GM19193 (cell line): ENCODE results near the gene MYOD1.

ENCODE experiments used
- POLR2A ChIP-seq: IDR thresholded peaks from 4 replicates; pipeline ENCODE4 v1.6.1; 2011; ENCODE audit not compliant: insufficient read depth, insufficient read length; ENCODE audit errors: extremely low read depth

MYOD1 gene

GRCh38 chr11:17736579-17736893 lies 17.2 kb downstream of the MYOD1 start:
- no peak for TF ChIP-seq POLR2A

GRCh38 chr11:17736930-17737817 lies 17.8 kb downstream of the MYOD1 start:
- TF ChIP-seq POLR2A = no peak

- no peak for TF ChIP-seq POLR2A
Observed at GRCh38 chr11:17738151-17738973, 19.0 kb downstream of the MYOD1 start.

GRCh38 chr11:17739945-17740338 lies 20.6 kb downstream of the MYOD1 start:
- TF ChIP-seq POLR2A = no peak

- TF ChIP-seq POLR2A = no peak
Observed at GRCh38 chr11:17740649-17741235, 21.4 kb downstream of the MYOD1 start.

- no peak for TF ChIP-seq POLR2A
Observed at GRCh38 chr11:17741487-17741886, 22.1 kb downstream of the MYOD1 start.

GRCh38 chr11:17742019-17742418 lies 22.6 kb downstream of the MYOD1 start:
- TF ChIP-seq POLR2A = no peak

GRCh38 chr11:17743026-17743807 lies 23.8 kb downstream of the MYOD1 start:
- no peak for TF ChIP-seq POLR2A

- no peak for TF ChIP-seq POLR2A
Observed at GRCh38 chr11:17743808-17744119, 24.4 kb downstream of the MYOD1 start.

GRCh38 chr11:17744151-17744940 lies 25.0 kb downstream of the MYOD1 start:
- TF ChIP-seq POLR2A = no peak

- TF ChIP-seq POLR2A = no peak
Observed at GRCh38 chr11:17745023-17745772, 25.8 kb downstream of the MYOD1 start.

- no peak for TF ChIP-seq POLR2A
Observed at GRCh38 chr11:17746096-17746495, 26.7 kb downstream of the MYOD1 start.

- TF ChIP-seq POLR2A = no peak
Observed at GRCh38 chr11:17747131-17747955, 28.0 kb downstream of the MYOD1 start.

GRCh38 chr11:17748044-17748443 lies 28.7 kb downstream of the MYOD1 start:
- TF ChIP-seq POLR2A = no peak
